Memory B cell (primary cell): Measurements from ENCODE around the gene CABP7.

ENCODE experiments used
- ATAC-seq: fragments of 150-1000 bp; cut with Tn5 transposase; 2 replicates; pipeline ENCODE4 v1.10.0; 2021; ENCODE audit warnings: low read depth, mild to moderate bottlenecking, moderate library complexity
- DNase-seq, 2 donors: peaks; one replicate each; pipeline ENCODE4 v3.0.0; 2022; ENCODE audit warnings: low spot score in 2 of 2
- H3K27ac Mint-ChIP-seq: one replicate; pipeline ENCODE4 v1.8.0; 2022; ENCODE audit warnings: mild to moderate bottlenecking, moderate library complexity, mixed read lengths
- H3K27me3 Mint-ChIP-seq: one replicate; pipeline ENCODE4 v1.8.0; 2022; ENCODE audit warnings: mixed read lengths
- H3K36me3 Mint-ChIP-seq: one replicate; pipeline ENCODE4 v1.8.0; 2022; ENCODE audit warnings: mild to moderate bottlenecking, mixed read lengths
- H3K4me1 Mint-ChIP-seq: one replicate; pipeline ENCODE4 v1.8.0; 2022; ENCODE audit warnings: mixed read lengths
- H3K4me3 Mint-ChIP-seq: one replicate; pipeline ENCODE4 v1.8.0; 2022; ENCODE audit warnings: mild to moderate bottlenecking, moderate library complexity, mixed read lengths
- H3K9me3 Mint-ChIP-seq: one replicate; pipeline ENCODE4 v1.8.0; 2022; ENCODE audit warnings: mixed read lengths

Gene CABP7

GRCh38 chr22:29707471-29707870 lies 12.3 kb upstream of the CABP7 start:
- DNase-seq (no peak), ATAC-seq (no peak)
- Mint-ChIP-seq H3K4me1 (peaks cover 3% of the 10 kb centered on the region), H3K27ac (no peak overlapping the region), H3K4me3 (no peak overlapping the region), H3K27me3 (peaks cover 12% of the 10 kb centered on the region), H3K36me3 (no peaks in the 10 kb centered on the region), H3K9me3 (no peaks in the 10 kb centered on the region)

- Mint-ChIP-seq H3K27me3 (peaks cover 14% of the 10 kb centered on the region), H3K27ac (no peak overlapping the region), H3K4me3 (no peak overlapping the region), H3K9me3 (no peaks in the 10 kb centered on the region), H3K4me1 (no peaks in the 10 kb centered on the region), H3K36me3 (no peaks in the 10 kb centered on the region)
- DNase-seq (no peak), ATAC-seq (no peak)
Measured at GRCh38 chr22:29710193-29710592, 9.6 kb upstream of the CABP7 start.

- H3K4me3 Mint-ChIP-seq = no peak overlapping the region
- H3K36me3 Mint-ChIP-seq = no peaks in the 10 kb centered on the region
- peaks cover 17% of the 10 kb centered on the region for H3K27me3 Mint-ChIP-seq
- DNase-seq = no peak
- no peaks in the 10 kb centered on the region for H3K9me3 Mint-ChIP-seq
- no peaks in the 10 kb centered on the region for H3K4me1 Mint-ChIP-seq
- ATAC-seq = no peak
- H3K27ac Mint-ChIP-seq = no peak overlapping the region
Measured at GRCh38 chr22:29710922-29711593, 8.7 kb upstream of the CABP7 start.

DNA sequence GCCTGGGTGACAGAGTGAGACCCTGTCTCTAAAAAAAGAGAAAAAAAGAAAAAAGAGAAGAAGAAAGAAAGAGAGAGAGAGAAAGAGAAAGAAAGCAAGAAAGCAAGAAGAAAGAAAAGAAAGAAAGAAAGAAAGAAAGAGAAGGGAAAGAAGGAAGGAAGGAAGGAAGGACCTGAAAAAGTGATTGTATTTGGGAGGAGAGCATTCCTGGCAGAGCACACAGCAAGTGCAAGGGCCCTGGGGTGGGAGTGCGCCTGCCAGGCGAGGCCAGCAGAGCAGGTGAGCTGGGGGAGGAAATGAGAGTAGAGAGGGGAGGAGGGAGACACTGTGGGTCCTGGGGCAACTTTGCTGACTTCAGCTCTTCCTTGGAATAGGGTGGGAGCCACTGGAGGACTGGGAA lies 7.7 kb upstream of the CABP7 start:
- ATAC-seq = no peak
- no peak overlapping the region for H3K27ac Mint-ChIP-seq

DNA sequence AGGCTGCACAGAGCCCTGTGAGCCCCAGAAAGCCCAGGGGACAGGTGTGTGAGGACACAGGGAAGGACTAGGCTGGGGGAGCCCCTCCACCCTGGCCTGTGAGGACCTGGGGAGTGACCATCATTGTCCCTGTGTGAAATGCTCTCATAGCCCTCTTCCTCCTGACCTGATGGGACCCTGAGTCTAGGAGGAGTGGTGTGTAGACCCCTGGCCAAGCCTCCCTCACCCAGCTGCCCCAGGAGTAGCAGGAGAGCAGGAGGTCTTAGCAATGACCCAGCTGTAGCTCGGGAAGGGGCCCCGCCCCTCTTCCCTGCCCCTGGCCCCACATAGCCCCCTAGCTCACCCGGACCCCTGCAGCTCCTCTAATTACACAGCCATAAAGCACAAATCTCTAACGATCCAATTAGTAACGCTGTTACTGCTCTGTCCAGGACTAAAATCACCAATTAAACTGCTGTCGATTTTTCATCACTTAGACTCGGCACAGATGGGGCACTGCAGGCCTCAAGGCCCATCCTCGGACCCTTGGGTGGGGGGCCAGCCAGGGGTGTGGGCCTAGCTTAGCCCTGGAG lies 6.6 kb upstream of the CABP7 start:
- no peaks in the 10 kb centered on the region for H3K9me3 Mint-ChIP-seq
- no peaks in the 10 kb centered on the region for H3K4me1 Mint-ChIP-seq
- H3K36me3 Mint-ChIP-seq = no peaks in the 10 kb centered on the region
- peaks cover 22% of the 10 kb centered on the region for H3K27me3 Mint-ChIP-seq
- ATAC-seq (no peak), DNase-seq (no peak)
- H3K27ac Mint-ChIP-seq = no peak overlapping the region
- no peak overlapping the region for H3K4me3 Mint-ChIP-seq

More for the DNA sequence above, 7.7 kb upstream of the CABP7 start:
- DNase-seq = no peak
- Mint-ChIP-seq H3K36me3 (no peaks in the 10 kb centered on the region), H3K4me3 (no peak overlapping the region), H3K9me3 (no peaks in the 10 kb centered on the region), H3K27me3 (peaks cover 25% of the 10 kb centered on the region), H3K4me1 (no peaks in the 10 kb centered on the region)

DNA sequence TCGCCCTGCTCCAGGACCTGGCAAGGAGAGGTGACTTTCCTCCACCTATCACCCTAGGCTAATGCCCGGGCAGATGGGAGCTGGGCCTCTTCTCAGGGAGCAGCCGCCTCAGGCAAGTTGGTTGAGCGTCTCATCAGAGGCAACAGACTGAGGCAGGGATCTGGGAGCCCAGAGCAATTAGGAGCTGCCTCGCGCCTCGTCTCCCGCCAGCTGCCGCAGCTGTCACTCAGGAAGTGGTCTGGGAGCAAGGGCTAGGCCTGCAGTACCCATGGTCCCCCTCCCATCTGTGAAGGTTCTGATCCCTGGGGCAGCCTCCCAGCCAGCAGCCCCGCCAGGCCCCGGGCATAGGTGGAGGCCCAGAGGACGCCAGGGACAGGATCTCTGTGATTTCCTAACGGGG lies 4.6 kb upstream of the CABP7 start:
- ATAC-seq (no peak), DNase-seq (no peak)
- H3K4me3 Mint-ChIP-seq = no peak overlapping the region
- H3K9me3 Mint-ChIP-seq = no peaks in the 10 kb centered on the region
- no peaks in the 10 kb centered on the region for H3K36me3 Mint-ChIP-seq
- H3K27ac Mint-ChIP-seq = no peak overlapping the region
- H3K4me1 Mint-ChIP-seq = peaks cover 4% of the 10 kb centered on the region
- peaks cover 27% of the 10 kb centered on the region for H3K27me3 Mint-ChIP-seq

- Mint-ChIP-seq H3K27ac (no peak overlapping the region), H3K4me3 (no peak overlapping the region), H3K9me3 (no peaks in the 10 kb centered on the region), H3K4me1 (peaks cover 4% of the 10 kb centered on the region), H3K36me3 (no peaks in the 10 kb centered on the region), H3K27me3 (peaks cover 25% of the 10 kb centered on the region)
- ATAC-seq (no peak), DNase-seq (no peak)
Measured at GRCh38 chr22:29715705-29716104, 4.1 kb upstream of the CABP7 start.

- peaks cover 32% of the 10 kb centered on the region for H3K27me3 Mint-ChIP-seq
- H3K4me1 Mint-ChIP-seq = peaks cover 4% of the 10 kb centered on the region
- no peaks in the 10 kb centered on the region for H3K9me3 Mint-ChIP-seq
- no peak for ATAC-seq
- no peaks in the 10 kb centered on the region for H3K36me3 Mint-ChIP-seq
- no peak overlapping the region for H3K27ac Mint-ChIP-seq
- DNase-seq = no peak
- H3K4me3 Mint-ChIP-seq = no peak overlapping the region
Measured at GRCh38 chr22:29716814-29717545, 2.8 kb upstream of the CABP7 start.

GRCh38 chr22:29717789-29718188 lies 2.0 kb upstream of the CABP7 start:
- no peak for DNase-seq
- H3K9me3 Mint-ChIP-seq = no peaks in the 10 kb centered on the region
- no peaks in the 10 kb centered on the region for H3K36me3 Mint-ChIP-seq
- H3K27ac Mint-ChIP-seq = no peak overlapping the region
- peaks cover 32% of the 10 kb centered on the region for H3K27me3 Mint-ChIP-seq
- peaks cover 4% of the 10 kb centered on the region for H3K4me1 Mint-ChIP-seq
- ATAC-seq = no peak
- no peak overlapping the region for H3K4me3 Mint-ChIP-seq

- Mint-ChIP-seq H3K27ac (no peak overlapping the region), H3K27me3 (peaks cover 31% of the 10 kb centered on the region), H3K36me3 (no peaks in the 10 kb centered on the region), H3K9me3 (no peaks in the 10 kb centered on the region), H3K4me1 (peaks cover 4% of the 10 kb centered on the region), H3K4me3 (peak overlapping the region; percentile 76)
- DNase-seq = no peak
- ATAC-seq = no peak
Measured at GRCh38 chr22:29718949-29719898, 579 bp upstream of the CABP7 start.

DNA sequence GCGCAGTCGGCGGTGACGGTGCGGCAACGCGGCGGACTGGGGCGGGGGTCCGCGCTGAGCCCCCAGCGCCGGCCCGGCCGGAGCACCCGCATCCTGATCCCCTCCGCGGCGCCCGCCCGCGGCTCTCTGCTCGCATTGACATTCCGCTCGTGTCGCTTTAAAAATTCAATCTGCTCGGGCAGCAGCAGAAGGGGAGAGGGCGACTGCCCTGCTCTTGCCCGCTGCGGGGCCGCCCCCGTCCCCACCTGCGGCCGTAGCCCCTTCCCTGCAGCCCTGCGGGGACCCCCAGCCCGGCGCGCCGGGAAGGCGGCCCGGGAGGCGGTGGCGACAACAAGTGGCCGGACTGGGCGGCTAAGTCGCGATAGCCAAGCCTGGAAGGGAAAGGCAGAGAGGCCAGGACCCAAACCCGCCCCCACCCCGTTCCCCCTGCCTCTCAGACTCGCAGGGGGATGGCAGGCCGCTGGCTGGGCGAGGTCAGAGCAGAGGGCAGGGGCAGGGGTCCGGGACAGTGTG lies 1.1 kb downstream of the CABP7 start:
- DNase-seq (no peak), ATAC-seq (no peak)
- H3K27ac Mint-ChIP-seq = no peak overlapping the region
- no peaks in the 10 kb centered on the region for H3K9me3 Mint-ChIP-seq
- H3K4me3 Mint-ChIP-seq = no peak overlapping the region
- H3K27me3 Mint-ChIP-seq = peaks cover 30% of the 10 kb centered on the region
- H3K4me1 Mint-ChIP-seq = peaks cover 4% of the 10 kb centered on the region
- no peaks in the 10 kb centered on the region for H3K36me3 Mint-ChIP-seq

- peak overlapping the region; percentile 9 for H3K4me3 Mint-ChIP-seq
Measured at GRCh38 chr22:29722151-29722550, 2.3 kb downstream of the CABP7 start.

DNA sequence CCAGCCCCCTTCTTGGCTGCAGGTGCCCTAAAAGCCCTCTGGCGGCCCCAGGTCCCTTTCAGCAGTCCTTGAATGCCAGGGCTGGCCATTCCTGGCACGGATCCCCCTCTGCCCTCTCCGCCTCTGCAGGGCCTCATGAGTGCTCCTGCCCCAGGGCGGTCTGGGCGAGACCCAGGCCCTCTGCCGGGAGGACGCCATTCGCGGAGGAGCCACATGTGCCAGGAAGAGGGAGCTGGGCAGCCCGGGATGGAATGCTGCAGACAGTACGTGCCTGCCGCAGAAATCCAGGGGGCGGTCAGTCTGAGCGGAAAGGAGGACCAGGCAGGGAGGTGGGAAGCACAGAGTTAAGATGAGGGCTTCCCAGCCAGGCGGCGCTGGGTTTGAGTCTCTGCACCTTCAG lies 2.8 kb downstream of the CABP7 start:
- ATAC-seq = no peak
- H3K27ac Mint-ChIP-seq = no peak overlapping the region

More at GRCh38 chr22:29722151-29722550, 2.3 kb downstream of the CABP7 start:
- ATAC-seq = no peak
- no peak overlapping the region for H3K27ac Mint-ChIP-seq
- no peaks in the 10 kb centered on the region for H3K36me3 Mint-ChIP-seq
- H3K4me1 Mint-ChIP-seq = peaks cover 4% of the 10 kb centered on the region
- DNase-seq = no peak
- H3K9me3 Mint-ChIP-seq = no peaks in the 10 kb centered on the region
- H3K27me3 Mint-ChIP-seq = peaks cover 21% of the 10 kb centered on the region

More for the DNA sequence above, 2.8 kb downstream of the CABP7 start:
- peaks cover 4% of the 10 kb centered on the region for H3K4me1 Mint-ChIP-seq
- H3K36me3 Mint-ChIP-seq = no peaks in the 10 kb centered on the region
- H3K4me3 Mint-ChIP-seq = no peak overlapping the region
- peaks cover 21% of the 10 kb centered on the region for H3K27me3 Mint-ChIP-seq
- DNase-seq = no peak
- no peaks in the 10 kb centered on the region for H3K9me3 Mint-ChIP-seq
